ENCODE measurements around the gene TIAM1.

Gene TIAM1

GRCh38 chr21:31343680-31344480 is at the start of gene TIAM1:
Gene TIAM1 (minus strand): TSS chr21:31344261. CDS start chr21:31266972, 77,289 bp downstream.
- H3K27me3 ChIP-seq (ENCODE audit: control insufficient read depth, low read length): peaks cover 24% of the 10 kb centered on the region
- H3F3A ChIP-seq (ENCODE audit: control insufficient read depth, insufficient read depth): no peaks in the 10 kb centered on the region
- H3K4me3 ChIP-seq (ENCODE audit: low read length): no peak within 1 kb of the TSS
- H3K36me3 ChIP-seq (ENCODE audit: control insufficient read depth, low read length): no peaks in the 10 kb centered on the region
- no peak within 1 kb of the TSS for H3K27ac ChIP-seq (ENCODE audit: low read depth, low read length)
- H3K9me2 ChIP-seq (replicated peaks; ENCODE audit: control insufficient read depth, low read length): no peaks in the 10 kb centered on the region
- H3K4me1 ChIP-seq (ENCODE audit: control insufficient read depth, low read length): no peaks in the 10 kb centered on the region
- TF ChIP-seq EZH2phosphoT487 (IDR thresholded peaks at IDR 0.05; ENCODE audit: borderline replicate concordance, low read length) (no peak), CTCF (IDR thresholded peaks at IDR 0.05; ENCODE audit: low read depth, low read length, poor library complexity, severe bottlenecking) (no peak)
- no peaks in the 10 kb centered on the region for H3K79me2 ChIP-seq (ENCODE audit: control insufficient read depth, low read length)
- no peaks in the 10 kb centered on the region for H3K9me3 ChIP-seq (ENCODE audit: control insufficient read depth, insufficient read depth, low read length)
- H3K4me2 ChIP-seq (ENCODE audit: low read length): no peak within 1 kb of the TSS
- H4K20me1 ChIP-seq (ENCODE audit: control insufficient read depth, insufficient read depth, low read depth, low read length): 0 out of 2 replicates have a peak, but pooled peaks cover 3% of the 10 kb centered on the region

- Histone ChIP-seq H3K27ac (ENCODE audit: low read depth, low read length) (no peak overlapping the region), H3K36me3 (ENCODE audit: control insufficient read depth, low read length) (no peaks in the 10 kb centered on the region), H4K20me1 (ENCODE audit: control insufficient read depth, insufficient read depth, low read depth, low read length) (0 out of 2 replicates have a peak, but pooled peaks cover 3% of the 10 kb centered on the region), H3K9me3 (ENCODE audit: control insufficient read depth, insufficient read depth, low read length) (no peaks in the 10 kb centered on the region), H3F3A (ENCODE audit: control insufficient read depth, insufficient read depth) (no peaks in the 10 kb centered on the region), H3K4me2 (ENCODE audit: low read length) (no peak overlapping the region), H3K79me2 (ENCODE audit: control insufficient read depth, low read length) (no peaks in the 10 kb centered on the region), H3K9me2 (replicated peaks; ENCODE audit: control insufficient read depth, low read length) (no peaks in the 10 kb centered on the region), H3K4me3 (ENCODE audit: low read length) (no peak overlapping the region), H3K27me3 (ENCODE audit: control insufficient read depth, low read length) (no peaks in the 10 kb centered on the region), H3K4me1 (ENCODE audit: control insufficient read depth, low read length) (no peaks in the 10 kb centered on the region)
- no peak for TF ChIP-seq CTCF (IDR thresholded peaks at IDR 0.05; ENCODE audit: low read depth, low read length, poor library complexity, severe bottlenecking)
- no peak for TF ChIP-seq EZH2phosphoT487 (IDR thresholded peaks at IDR 0.05; ENCODE audit: borderline replicate concordance, low read length)
Observed at GRCh38 chr21:31387560-31388186, 43.6 kb upstream of the TIAM1 start.

GRCh38 chr21:31386006-31386405 is 41.9 kb upstream of the TIAM1 start:
- Histone ChIP-seq H3K36me3 (ENCODE audit: control insufficient read depth, low read length) (no peaks in the 10 kb centered on the region), H3K4me2 (ENCODE audit: low read length) (no peak overlapping the region), H3K9me3 (ENCODE audit: control insufficient read depth, insufficient read depth, low read length) (no peaks in the 10 kb centered on the region), H3F3A (ENCODE audit: control insufficient read depth, insufficient read depth) (no peaks in the 10 kb centered on the region), H3K27ac (ENCODE audit: low read depth, low read length) (no peak overlapping the region), H4K20me1 (ENCODE audit: control insufficient read depth, insufficient read depth, low read depth, low read length) (0 out of 2 replicates have a peak, but pooled peaks cover 3% of the 10 kb centered on the region), H3K9me2 (replicated peaks; ENCODE audit: control insufficient read depth, low read length) (no peaks in the 10 kb centered on the region), H3K79me2 (ENCODE audit: control insufficient read depth, low read length) (no peaks in the 10 kb centered on the region), H3K27me3 (ENCODE audit: control insufficient read depth, low read length) (no peaks in the 10 kb centered on the region), H3K4me3 (ENCODE audit: low read length) (no peak overlapping the region), H3K4me1 (ENCODE audit: control insufficient read depth, low read length) (no peaks in the 10 kb centered on the region)
- TF ChIP-seq EZH2phosphoT487 (IDR thresholded peaks at IDR 0.05; ENCODE audit: borderline replicate concordance, low read length) (no peak), CTCF (IDR thresholded peaks at IDR 0.05; ENCODE audit: low read depth, low read length, poor library complexity, severe bottlenecking) (no peak)

Data from DOHH2 (cell line).